22Rv1 (cell line): Measurements from ENCODE around the gene DCLK1.

Source experiments
- H3K27ac ChIP-seq: fragments of 450-650 bp; 2 replicates; pipeline ENCODE4 v1.5.1; 2017
- CTCF ChIP-seq: fragments of 450-650 bp; IDR thresholded peaks from 2 replicates; pipeline ENCODE4 v1.5.1; 2017; ENCODE audit warnings: mild to moderate bottlenecking
- ZFX ChIP-seq: fragments of 450-650 bp; IDR thresholded peaks from 2 replicates; pipeline ENCODE4 v1.6.1; 2017; ENCODE audit warnings: antibody characterized with exemption, borderline replicate concordance

Gene DCLK1

GRCh38 chr13:35957241-35957731 lies 173.9 kb downstream of the DCLK1 start:
- no peak overlapping the region for H3K27ac ChIP-seq
- TF ChIP-seq CTCF: no peak
- no peak for TF ChIP-seq ZFX

- H3K27ac ChIP-seq: no peak overlapping the region
- TF ChIP-seq ZFX (no peak), CTCF (no peak)
Observed at GRCh38 chr13:35956074-35956473, 175.1 kb downstream of the DCLK1 start.

- no peak overlapping the region for H3K27ac ChIP-seq
- TF ChIP-seq ZFX (no peak), CTCF (no peak)
Observed at GRCh38 chr13:35954207-35954560, 177.0 kb downstream of the DCLK1 start.

GRCh38 chr13:35953537-35954206 lies 177.5 kb downstream of the DCLK1 start:
- H3K27ac ChIP-seq: no peak overlapping the region
- TF ChIP-seq CTCF (peak; percentile 78), ZFX (no peak)

GRCh38 chr13:35947315-35947714 lies 183.9 kb downstream of the DCLK1 start:
- TF ChIP-seq ZFX: no peak
- no peak for TF ChIP-seq CTCF
- no peak overlapping the region for H3K27ac ChIP-seq

GRCh38 chr13:35945368-35945767 lies 185.8 kb downstream of the DCLK1 start:
- no peak overlapping the region for H3K27ac ChIP-seq
- TF ChIP-seq ZFX (no peak), CTCF (no peak)

GRCh38 chr13:35941374-35941773 lies 189.8 kb downstream of the DCLK1 start:
- TF ChIP-seq ZFX (no peak), CTCF (no peak)

More at GRCh38 chr13:35941374-35941773, 189.8 kb downstream of the DCLK1 start:
- no peak overlapping the region for H3K27ac ChIP-seq
